HepG2 (cell line): ENCODE results near the gene SWSAP1. TPM values are rescaled to one million over a fixed set of nuclear protein-coding genes. Genes with fewer than 3 reads are reported as not detected.

Experiments
- ATAC-seq: fragments of 200-7000 bp; cut with Tn5 transposase; 3 replicates; pipeline ENCODE4 v1.9.1; 2020; ENCODE audit warnings: mild to moderate bottlenecking, moderate library complexity
- BruUV-seq: library from RNA; stranded (reverse); fragments of 400-500 nt; replicated peaks from 2 replicates; lab custom pipeline; 2021; lab: Mats Ljungman, UMichigan
- CTCF ChIA-PET: fragments of 300-600 bp; formaldehyde crosslinking; extraction: SDS; loops from one replicate; lab custom pipeline; 2021; ENCODE audit warnings: low total read pairs, inconsistent platforms, low intra/inter-chr PET ratio; lab: Yijun Ruan, JAX
- POLR2A ChIA-PET: fragments of 350-600 bp; sonication (Branson Sonifier 250); formaldehyde crosslinking; loops from one replicate; lab custom pipeline; 2020; ENCODE audit warnings: antibody characterized with exemption, inconsistent platforms; lab: Yijun Ruan, JAX
- DNase-seq: peaks from one replicate; pipeline ENCODE4 v3.0.0-alpha.2; 2015; ENCODE audit warnings: low spot score
- FAIRE-seq: peaks from 3 replicates; lab custom pipeline; 2011; peaks lifted over from hg19 to GRCh38; lab: Jason Lieb, UNC
- H2AFZ ChIP-seq: one replicate; pipeline ENCODE4 v1.6.1; 2011; ENCODE audit warnings: low read length, inconsistent platforms
- H3K27ac ChIP-seq: fragments of 300-600 bp; 3 replicates; pipeline ENCODE4 v1.8.0; 2011; ENCODE audit warnings: mixed run types, mild to moderate bottlenecking, mixed read lengths, low read length, inconsistent platforms; ENCODE audit not compliant: insufficient read depth; ENCODE audit errors: extremely low read length
- H3K27me3 ChIP-seq, 2 experiments: fragments of 200-600 bp in 1 of 2; 2 replicates in 1 of 2; 3 replicates in 1 of 2; pipeline versions ENCODE4 v1.6.0 to v1.8.0; 2011; ENCODE audit warnings: low read length in 2 of 2, mild to moderate bottlenecking in 2 of 2, moderate library complexity in 2 of 2, inconsistent platforms in 1 of 2; ENCODE audit not compliant: insufficient read depth in 2 of 2, control insufficient read depth in 1 of 2
- H3K36me3 ChIP-seq, 2 experiments: fragments of 200-600 bp in 1 of 2; replicated peaks in 1 of 2; 2 replicates in 1 of 2; 3 replicates in 1 of 2; pipeline versions ENCODE4 v1.5.1 to v1.8.0; 2011; ENCODE audit warnings: low read length in 2 of 2, inconsistent platforms in 1 of 2; ENCODE audit not compliant: insufficient read depth in 2 of 2, control insufficient read depth in 1 of 2
- H3K4me1 ChIP-seq: 2 replicates; pipeline ENCODE4 v1.5.1; 2012; ENCODE audit warnings: low read length, inconsistent platforms; ENCODE audit not compliant: insufficient read depth
- H3K4me2 ChIP-seq: 2 replicates; pipeline ENCODE4 v1.6.0; 2011; ENCODE audit warnings: low read depth, low read length, inconsistent platforms
- H3K4me3 ChIP-seq, 3 experiments: fragments of 200-600 bp in 1 of 3; sonication (generic), shearing (Covaris generic) in 1 of 3; replicated peaks in 1 of 3; 2 replicates each; pipeline ENCODE4 v1.5.1; 2011 to 2016; ENCODE audit warnings: low read length in 3 of 3, inconsistent platforms in 2 of 3, low read depth in 2 of 3, mild to moderate bottlenecking in 2 of 3, control low read depth in 1 of 3, mixed read lengths in 1 of 3; ENCODE audit not compliant: insufficient read depth in 1 of 3
- H3K79me2 ChIP-seq: one replicate; pipeline ENCODE4 v1.6.1; 2011; ENCODE audit warnings: low read length, inconsistent platforms; ENCODE audit not compliant: insufficient read depth
- H3K9ac ChIP-seq: 2 replicates; pipeline ENCODE4 v1.6.0; 2011; ENCODE audit warnings: mild to moderate bottlenecking, low read depth, low read length, inconsistent platforms; ENCODE audit not compliant: insufficient read depth
- H3K9me3 ChIP-seq: 2 replicates; pipeline ENCODE4 v1.5.1; 2012; ENCODE audit warnings: mild to moderate bottlenecking, low read length
- H4K20me1 ChIP-seq: 2 replicates; pipeline ENCODE4 v1.6.0; 2011; ENCODE audit warnings: inconsistent platforms, mild to moderate bottlenecking, low read length, moderate library complexity; ENCODE audit not compliant: insufficient read depth
- BRCA1 ChIP-seq: sonication (generic); formaldehyde crosslinking; IDR thresholded peaks from 2 replicates; pipeline ENCODE4 v1.4.0; 2020; ENCODE audit warnings: missing genetic modification reagents
- CENPX ChIP-seq: sonication (generic); formaldehyde crosslinking; IDR thresholded peaks from 2 replicates; pipeline ENCODE4 v1.9.0; 2021; ENCODE audit warnings: mild to moderate bottlenecking, missing genetic modification reagents, moderate library complexity
- GZF1 ChIP-seq: sonication (generic); formaldehyde crosslinking; IDR thresholded peaks from 2 replicates; pipeline ENCODE4 v1.5.1; 2020; ENCODE audit warnings: mild to moderate bottlenecking, missing genetic modification reagents
- NKX3-1 ChIP-seq: sonication (generic); formaldehyde crosslinking; IDR thresholded peaks from 2 replicates; pipeline ENCODE4 v1.5.0; 2020; ENCODE audit warnings: missing genetic modification reagents
- NR1H2 ChIP-seq: sonication (generic); formaldehyde crosslinking; IDR thresholded peaks from 2 replicates; pipeline ENCODE4 v1.8.1; 2022; ENCODE audit warnings: low read depth, missing genetic modification reagents, borderline replicate concordance
- RFX1 ChIP-seq: fragments of 450-650 bp; IDR thresholded peaks from 2 replicates; pipeline ENCODE4 v1.6.1; 2017
- ZBED4 ChIP-seq: sonication (generic); formaldehyde crosslinking; IDR thresholded peaks from 2 replicates; pipeline ENCODE4 v1.4.0; 2020; ENCODE audit warnings: missing genetic modification reagents, borderline replicate concordance
- ZMYM3 ChIP-seq: sonication (generic); formaldehyde crosslinking; IDR thresholded peaks from 2 replicates; pipeline ENCODE4 v1.5.1; 2020; ENCODE audit warnings: mild to moderate bottlenecking, missing genetic modification reagents
- ZNF275 ChIP-seq: sonication (generic); formaldehyde crosslinking; IDR thresholded peaks from 2 replicates; pipeline ENCODE4 v1.8.0; 2022; ENCODE audit warnings: missing genetic modification reagents, mild to moderate bottlenecking, inconsistent platforms, borderline replicate concordance
- ZNF3 ChIP-seq: IDR thresholded peaks from 2 replicates; pipeline ENCODE4 v1.7.0; 2017; ENCODE audit warnings: inconsistent platforms
- ZNF318 ChIP-seq: sonication (generic); formaldehyde crosslinking; IDR thresholded peaks from 2 replicates; pipeline ENCODE4 v1.4.0; 2020; ENCODE audit warnings: mild to moderate bottlenecking, missing genetic modification reagents
- ZNF564 ChIP-seq: sonication (generic); formaldehyde crosslinking; IDR thresholded peaks from 2 replicates; pipeline ENCODE4 v1.8.1; 2023; ENCODE audit warnings: mild to moderate bottlenecking, missing genetic modification reagents
- ZNF629 ChIP-seq: sonication (generic); formaldehyde crosslinking; conservative IDR thresholded peaks from 2 replicates; pipeline ENCODE4 v1.5.0; 2020; ENCODE audit warnings: missing genetic modification reagents
- WGBS: methylation state at CpG from one replicate; pipeline ENCODE4 v1.1.6; 2017; ENCODE audit warnings: low lambda C conversion rate; 5-methylcytosine and 5-hydroxymethylcytosine counted together
- in situ Hi-C: cut with HindIII; loops from 2 replicates; pipeline ENCODE4 v1.10.0; 2017; ENCODE audit warnings: low pct_unique_long_range_greater_than_20kb; ENCODE audit not compliant: extremely low pct_ligation_motif_present
- intact Hi-C: fragments of 100-400 bp; cut with micrococcal nuclease; formaldehyde crosslinking; loops from one replicate; pipeline ENCODE4 v1.10.0; 2022; ENCODE audit not compliant: unreplicated experiment
- polyA plus RNA-seq, 8 experiments: library from polyadenylated mRNA; depleted of rRNA in 3 of 8; stranded (reverse) in 7 of 8; unstranded in 1 of 8; fragments of >200 nt; fragmentation: Illumina TruSeq in 4 of 8; extraction: Trizol in 4 of 8; gene quantifications; 2 replicates each; pipeline versions ENCODE4 v1.2.1 to v1.2.3, GENCODE V29; 2011 to 2016; ENCODE audit warnings: low read depth in 4 of 8, missing spikeins in 1 of 8, mixed read lengths in 1 of 8; ENCODE audit not compliant: insufficient read depth in 1 of 8
- total RNA-seq, 5 experiments: library from RNA; depleted of rRNA; stranded (reverse); fragments of >200 nt; fragmentation: Illumina TruSeq; extraction: Trizol; gene quantifications; 2 replicates each; pipeline ENCODE4 v1.2.3, GENCODE V29; 2016; ENCODE audit warnings: low read depth in 1 of 5

The SWSAP1 gene
- total and polyA plus RNA-seq, 2 of the 13 experiments (the other 11 are each of a cell fraction or from before 2014, with no cell fraction given) = 2.7 to 3.3 TPM

- Histone ChIP-seq H3K27ac (no peak overlapping the region), H3K27me3 (no peaks in the 10 kb centered on the region), H3K79me2 (no peaks in the 10 kb centered on the region), H3K9ac (no peak overlapping the region), H3K36me3 (no peaks in the 10 kb centered on the region), H3K4me1 (peaks cover 35% of the 10 kb centered on the region), H3K4me2 (no peak overlapping the region), H2AFZ (no peak overlapping the region), H3K4me3 (no peak overlapping the region), H3K9me3 (no peaks in the 10 kb centered on the region), H4K20me1 (no peaks in the 10 kb centered on the region)
- ChIA-PET CTCF (no interaction called here), POLR2A (interaction anchor here (2.3 kb wide), 1 partner anchor 49 kb away, joined by 10 read pairs; the partner anchor contains the start of gene SWSAP1)
- no peak for FAIRE-seq
- intact Hi-C loops (no loop called here), in situ Hi-C loops (no loop called here)
- ATAC-seq = no peak
- no peak for DNase-seq
- WGBS = 96% methylated on average over 7 of the region's 7 CpGs
- BruUV-seq = no TSS peak
- TF ChIP-seq ZNF3 (CRISPR knock-in tag) = no peak
- no peak for TF ChIP-seq BRCA1 (CRISPR knock-in tag)
- no peak for TF ChIP-seq GZF1 (CRISPR knock-in tag)
- peak; percentile 91 for TF ChIP-seq ZNF629 (CRISPR knock-in tag)
- TF ChIP-seq NR1H2 (CRISPR knock-in tag) = no peak
- TF ChIP-seq NKX3-1 (CRISPR knock-in tag) = no peak
- TF ChIP-seq RFX1 = no peak
- no peak for TF ChIP-seq ZBED4 (CRISPR knock-in tag)
- TF ChIP-seq ZNF318 (CRISPR knock-in tag) = no peak
- peak; percentile 49; the same call in 1 of the 2 replicates for TF ChIP-seq ZMYM3 (CRISPR knock-in tag)
- TF ChIP-seq CENPX (CRISPR knock-in tag) = no peak
- TF ChIP-seq ZNF564 (CRISPR knock-in tag) = no peak
- TF ChIP-seq ZNF275 (CRISPR knock-in tag) = no peak
Observed at GRCh38 chr19:11325544-11325943, 48.9 kb upstream of the SWSAP1 start.
